HG03060 (cell line): Measurements from ENCODE around the gene USE1.

Experiments
- ATAC-seq: cut with Tn5 transposase; IDR thresholded peaks from one replicate; pipeline ENCODE4 v1.9.1; 2021; ENCODE audit warnings: low read depth, moderate number of reproducible peaks; ENCODE audit not compliant: unreplicated experiment

Gene USE1

GRCh38 chr19:17254636-17255035, 39.5 kb downstream of the USE1 start:
- ATAC-seq, result no peak

- no peak for ATAC-seq
These were observed 40.0 kb downstream of the USE1 start for GRCh38 chr19:17255150-17255621.

GRCh38 chr19:17256130-17256529, 41.0 kb downstream of the USE1 start:
- no peak for ATAC-seq

- no peak for ATAC-seq
These were observed 44.1 kb downstream of the USE1 start for GRCh38 chr19:17259118-17259780.

- ATAC-seq, result no peak
These were observed 44.8 kb downstream of the USE1 start for GRCh38 chr19:17259934-17260333.

- no peak for ATAC-seq
These were observed 45.7 kb downstream of the USE1 start for GRCh38 chr19:17260842-17261325.

GRCh38 chr19:17262557-17262956, 47.4 kb downstream of the USE1 start:
- no peak for ATAC-seq

GRCh38 chr19:17263712-17264640, 48.8 kb downstream of the USE1 start:
- ATAC-seq, result no peak

GRCh38 chr19:17264641-17264979, 49.5 kb downstream of the USE1 start, which contains the start of gene USHBP1:
USHBP1 (minus strand) TSS chr19:17264745; CDS start chr19:17264299, 446 bp downstream.
- ATAC-seq, result no peak

GRCh38 chr19:17266026-17266425, 50.9 kb downstream of the USE1 start:
- no peak for ATAC-seq

- ATAC-seq, result no peak
These were observed 51.4 kb downstream of the USE1 start for GRCh38 chr19:17266589-17266974.

GRCh38 chr19:17266975-17267788, 52.0 kb downstream of the USE1 start, which contains the start of gene BABAM1:
BABAM1 (plus strand) TSS chr19:17267443; CDS start chr19:17268807, 1,364 bp downstream.
- ATAC-seq, result peak; percentile 89

GRCh38 chr19:17268754-17269153, 53.6 kb downstream of the USE1 start:
- no peak for ATAC-seq
